Osteocyte (in vitro differentiated cells): ENCODE data around the gene NOP16. TPM values are rescaled to one million over a fixed set of nuclear protein-coding genes. Genes with fewer than 3 reads are reported as not detected.

Source experiments
- DNase-seq: peaks from one replicate; pipeline ENCODE4 v3.0.0; 2021; ENCODE audit warnings: mixed read lengths; ENCODE audit not compliant: unreplicated experiment; ENCODE audit errors: extremely low spot score
- H3K27ac Mint-ChIP-seq: one replicate; pipeline ENCODE4 v1.8.0; 2021; ENCODE audit warnings: mild to moderate bottlenecking, mixed read lengths; ENCODE audit not compliant: unreplicated experiment
- H3K27me3 Mint-ChIP-seq: one replicate; pipeline ENCODE4 v1.8.0; 2021; ENCODE audit warnings: mixed read lengths; ENCODE audit not compliant: unreplicated experiment
- H3K36me3 Mint-ChIP-seq: one replicate; pipeline ENCODE4 v1.8.0; 2021; ENCODE audit warnings: mixed read lengths; ENCODE audit not compliant: unreplicated experiment
- H3K4me1 Mint-ChIP-seq: one replicate; pipeline ENCODE4 v1.8.0; 2021; ENCODE audit warnings: mixed read lengths; ENCODE audit not compliant: unreplicated experiment
- H3K4me3 Mint-ChIP-seq: one replicate; pipeline ENCODE4 v1.8.0; 2021; ENCODE audit warnings: mild to moderate bottlenecking, moderate library complexity, mixed read lengths; ENCODE audit not compliant: unreplicated experiment
- H3K9me3 Mint-ChIP-seq: one replicate; pipeline ENCODE4 v1.8.0; 2021; ENCODE audit warnings: mixed read lengths; ENCODE audit not compliant: unreplicated experiment
- CTCF ChIP-seq: fragments of 200-600 bp; sonication (generic); IDR thresholded peaks from 2 replicates; pipeline ENCODE4 v1.5.0; 2021; ENCODE audit warnings: antibody characterized with exemption, mild to moderate bottlenecking, moderate library complexity
- long read RNA-seq: library from polyadenylated mRNA; unstranded; transcript quantifications from one replicate; pipeline ENCODE4 v2.0.0, GENCODE V29; 2021
- total RNA-seq: library from RNA; stranded (reverse); gene quantifications from 2 replicates; pipeline ENCODE4 v1.2.1, GENCODE V29; 2021

The NOP16 gene
- 15.5 and 19.8 TPM in 2 replicates for total RNA-seq
- long read RNA-seq, transcript NOP16-207 (5 exons, 1,258 nt): major isoform, 13 of 20 reads
- long read RNA-seq, partial matches to known transcripts: 1 of 20 reads
- long read RNA-seq, other reads (novel, unspliced or antisense): 2 of 20 reads

GRCh38 chr5:176388444-176389134, at the start of gene NOP16, which contains the start of gene HIGD2A:
NOP16 (minus strand) TSS chr5:176388598; CDS start chr5:176388539, 59 bp downstream.
HIGD2A (plus strand) TSS chr5:176388751; CDS start chr5:176388820, 69 bp downstream.
- no peak for TF ChIP-seq CTCF
- DNase-seq: peak; percentile 98
- Mint-ChIP-seq H3K4me1 (peaks cover 27% of the 10 kb centered on the region), H3K4me3 (peak within 1 kb of the TSS; percentile 93), H3K27ac (peak within 1 kb of the TSS; percentile 98), H3K27me3 (no peaks in the 10 kb centered on the region), H3K36me3 (peaks cover 19% of the 10 kb centered on the region), H3K9me3 (no peaks in the 10 kb centered on the region)

DNA sequence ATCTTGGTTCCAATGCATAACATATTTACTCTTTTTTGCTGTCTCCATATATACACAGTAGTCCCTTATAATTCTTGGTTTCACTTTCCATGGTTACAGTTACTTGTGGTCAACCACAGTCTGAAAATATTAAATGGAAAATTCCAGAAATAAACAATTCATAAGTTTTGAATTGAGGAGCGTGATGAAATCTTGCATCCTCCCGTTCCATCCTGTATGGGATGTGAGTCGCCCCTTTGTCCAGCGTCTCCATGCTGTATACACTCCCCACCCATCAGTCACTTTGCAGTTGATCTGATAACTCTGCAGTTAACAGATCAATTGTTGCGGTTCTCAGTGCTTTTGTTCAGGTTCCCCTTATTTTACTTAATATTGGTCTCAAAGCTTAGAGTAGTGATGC, 48.3 kb upstream of the NOP16 start:
- H3K27ac Mint-ChIP-seq: peak overlapping the region; percentile 78
- H3K27me3 Mint-ChIP-seq: peaks cover 7% of the 10 kb centered on the region
- H3K36me3 Mint-ChIP-seq: no peaks in the 10 kb centered on the region
- DNase-seq: no peak
- no peaks in the 10 kb centered on the region for H3K9me3 Mint-ChIP-seq
- H3K4me1 Mint-ChIP-seq: peaks cover 17% of the 10 kb centered on the region
- TF ChIP-seq CTCF: no peak
- H3K4me3 Mint-ChIP-seq: peak overlapping the region; percentile 47

DNA sequence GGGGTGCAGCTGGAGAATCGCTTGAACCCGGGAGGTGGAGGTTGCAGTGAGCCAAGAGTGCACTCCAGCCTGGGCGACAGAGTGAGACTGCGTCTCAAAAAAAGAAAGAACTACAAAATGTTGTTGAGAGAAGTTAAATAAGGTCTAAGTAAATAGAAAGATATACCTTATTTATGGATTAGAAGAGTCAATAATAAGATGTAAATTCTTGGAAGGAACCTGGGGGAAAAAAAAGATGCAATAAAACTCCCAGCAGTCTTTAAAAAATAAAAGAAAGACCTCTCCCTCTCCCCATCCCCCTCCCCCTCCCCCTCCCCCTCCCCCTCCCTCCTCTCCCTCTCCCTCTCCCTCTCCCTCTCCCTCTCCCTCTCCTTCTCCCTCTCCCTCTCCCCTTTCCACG, 44.3 kb upstream of the NOP16 start:
- H3K27ac Mint-ChIP-seq: no peak overlapping the region
- H3K4me3 Mint-ChIP-seq: no peak overlapping the region
- no peaks in the 10 kb centered on the region for H3K9me3 Mint-ChIP-seq
- peaks cover 10% of the 10 kb centered on the region for H3K4me1 Mint-ChIP-seq
- no peak for DNase-seq
- H3K27me3 Mint-ChIP-seq: peaks cover 17% of the 10 kb centered on the region
- no peaks in the 10 kb centered on the region for H3K36me3 Mint-ChIP-seq
- TF ChIP-seq CTCF: no peak

DNA sequence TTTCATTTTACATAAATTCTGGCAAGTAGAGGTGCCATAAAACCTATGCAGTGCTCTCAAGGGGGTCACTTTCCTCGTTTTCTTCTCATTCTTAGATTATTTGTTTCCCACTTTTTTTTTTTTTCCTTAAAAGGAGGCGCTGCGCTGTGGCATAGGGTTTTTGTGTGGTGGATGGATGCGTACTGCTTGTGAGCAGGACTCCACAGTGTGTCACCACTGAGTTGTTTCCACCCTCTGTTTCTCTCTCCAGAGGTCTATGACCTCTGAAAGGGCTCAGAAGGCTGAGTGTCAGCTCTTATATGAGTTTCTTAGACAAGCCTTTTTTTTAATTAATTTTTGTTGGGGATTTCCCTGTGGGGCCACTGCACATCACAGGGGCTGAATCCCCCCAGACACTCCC, 41.6 kb upstream of the NOP16 start:
- no peak for DNase-seq
- Mint-ChIP-seq H3K27me3 (peaks cover 17% of the 10 kb centered on the region), H3K36me3 (no peaks in the 10 kb centered on the region), H3K4me3 (no peak overlapping the region), H3K27ac (no peak overlapping the region), H3K9me3 (no peaks in the 10 kb centered on the region), H3K4me1 (peaks cover 2% of the 10 kb centered on the region)
- no peak for TF ChIP-seq CTCF

GRCh38 chr5:176427971-176428370, 39.6 kb upstream of the NOP16 start:
- Mint-ChIP-seq H3K4me3 (no peak overlapping the region), H3K27me3 (peaks cover 17% of the 10 kb centered on the region), H3K9me3 (no peaks in the 10 kb centered on the region), H3K27ac (no peak overlapping the region), H3K36me3 (no peaks in the 10 kb centered on the region), H3K4me1 (peaks cover 2% of the 10 kb centered on the region)
- DNase-seq: no peak
- TF ChIP-seq CTCF: no peak
